Ovary (tissue), 3 donors: ENCODE measurements around the gene TBC1D5.
"Not testable (repeated sequence)": the region's sequence is repeated elsewhere in the genome, so short reads cannot be mapped to it uniquely, and the experiment has no call there.

Experiments
- CTCF ChIP-seq, 3 donors: fragments of 450-650 bp in 2 of 3; fragments of 200-600 bp in 1 of 3; IDR thresholded peaks; one replicate each; pipeline versions ENCODE4 v1.5.1 to v1.8.0; 2016 to 2022; ENCODE audit warnings: antibody characterized with exemption in 3 of 3, mild to moderate bottlenecking in 1 of 3
- POLR2A ChIP-seq: fragments of 450-650 bp; IDR thresholded peaks from one replicate; pipeline ENCODE4 v1.6.1; 2017; ENCODE audit warnings: antibody characterized with exemption, mild to moderate bottlenecking, moderate library complexity
- donor health status: DM: no; HTN: no; CAD: no.

DNA sequence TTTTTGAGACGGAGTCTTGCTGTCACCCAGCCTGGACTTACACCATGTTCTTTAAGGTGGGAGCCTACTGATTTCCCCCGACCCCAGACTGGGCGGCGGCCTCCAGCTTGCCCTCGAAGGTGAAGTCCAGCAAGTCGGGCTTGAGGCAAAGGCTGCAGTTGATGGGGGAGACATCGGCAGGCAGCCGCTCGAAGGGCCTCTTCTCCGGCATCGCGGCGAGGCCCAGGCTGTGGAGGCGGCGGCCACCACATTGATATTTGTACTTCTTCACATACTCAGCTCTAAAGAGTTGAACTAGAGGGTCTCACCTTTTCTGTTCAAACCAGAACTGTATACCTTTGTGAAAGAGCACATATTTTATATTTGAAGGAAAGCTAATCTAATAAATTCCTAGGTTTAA, 36.4 kb downstream of the TBC1D5 start:
- not testable (repeated sequence) for TF ChIP-seq CTCF (IDR thresholded peaks at IDR 0.05); POLR2A
